ENCODE measurements around the gene PCGF6. TPM values are rescaled to one million over a fixed set of nuclear protein-coding genes. Genes with fewer than 3 reads are reported as not detected.
A peak's percentile ranks its signal among the peaks of the same experiment; 100 is the strongest.

PCGF6 gene
- total RNA-seq, 1 donor from 2014 or later = 11.1 TPM

DNA sequence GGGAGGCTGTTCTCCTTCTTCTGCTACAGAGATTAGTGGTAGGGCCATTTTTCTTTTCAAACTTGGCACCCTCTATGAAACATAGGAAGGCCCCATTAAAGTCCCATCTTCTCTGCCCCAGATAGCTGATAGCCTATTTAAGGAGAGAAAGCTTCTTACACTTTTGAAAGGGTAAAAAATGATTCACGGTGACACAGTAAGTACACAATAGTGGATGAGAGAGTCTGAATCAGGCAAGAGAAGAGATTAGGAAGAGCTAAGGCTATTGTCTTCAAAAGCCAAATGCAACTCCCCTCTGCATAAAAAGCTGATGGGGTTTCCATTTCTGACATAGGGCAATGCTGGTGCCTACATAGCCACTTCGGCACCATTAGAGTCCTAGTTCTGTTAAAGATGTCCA is 70.4 kb downstream of the PCGF6 start:
- TF ChIP-seq CTCF (IDR thresholded peaks at IDR 0.05; ENCODE audit: insufficient read depth, low read length, severe bottlenecking) = no peak
- FAIRE-seq (no peak), DNase-seq (ENCODE audit: low read depth) (no peak)
- Histone ChIP-seq H3K4me3 (ENCODE audit: low read depth, low read length) (no peak overlapping the region), H3K27me3 (ENCODE audit: control insufficient read depth, insufficient read depth, low read length) (peaks cover 33% of the 10 kb centered on the region), H3K36me3 (ENCODE audit: control insufficient read depth, insufficient read depth, low read length) (no peaks in the 10 kb centered on the region)

DNA sequence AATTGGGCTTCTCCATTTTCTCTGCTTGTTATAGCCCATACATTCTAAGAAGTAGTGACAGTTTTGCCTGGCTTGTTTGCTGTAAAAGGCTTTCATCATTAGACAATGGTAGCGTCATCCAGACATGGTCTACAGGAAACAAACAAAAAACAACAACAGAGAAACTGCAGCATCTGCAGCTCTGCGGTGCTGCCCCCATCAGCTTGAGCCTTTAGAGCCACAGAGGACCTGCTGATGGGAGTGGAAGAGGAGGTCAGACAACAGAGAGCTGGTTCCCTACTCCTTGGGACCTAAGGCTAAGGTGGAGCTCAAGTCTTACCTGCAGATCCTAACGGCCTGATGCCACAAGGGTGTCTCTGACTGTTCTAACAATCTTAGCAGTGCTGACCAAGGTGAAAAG is 70.9 kb downstream of the PCGF6 start:
- TF ChIP-seq CTCF (IDR thresholded peaks at IDR 0.05; ENCODE audit: insufficient read depth, low read length, severe bottlenecking) = no peak
- H3K27me3 ChIP-seq (ENCODE audit: control insufficient read depth, insufficient read depth, low read length) = peaks cover 36% of the 10 kb centered on the region
- no peak overlapping the region for H3K4me3 ChIP-seq (ENCODE audit: low read depth, low read length)
- DNase-seq (ENCODE audit: low read depth) = no peak
- H3K36me3 ChIP-seq (ENCODE audit: control insufficient read depth, insufficient read depth, low read length) = no peaks in the 10 kb centered on the region
- no peak for FAIRE-seq

GRCh38 chr10:103278862-103279298 is 72.1 kb downstream of the PCGF6 start:
- TF ChIP-seq CTCF (IDR thresholded peaks at IDR 0.05; ENCODE audit: insufficient read depth, low read length, severe bottlenecking) = no peak
- DNase-seq (ENCODE audit: low read depth) (peak; percentile 28), FAIRE-seq (peak; percentile 64)
- Histone ChIP-seq H3K36me3 (ENCODE audit: control insufficient read depth, insufficient read depth, low read length) (no peaks in the 10 kb centered on the region), H3K27me3 (ENCODE audit: control insufficient read depth, insufficient read depth, low read length) (peaks cover 36% of the 10 kb centered on the region), H3K4me3 (ENCODE audit: low read depth, low read length) (no peak overlapping the region)

DNA sequence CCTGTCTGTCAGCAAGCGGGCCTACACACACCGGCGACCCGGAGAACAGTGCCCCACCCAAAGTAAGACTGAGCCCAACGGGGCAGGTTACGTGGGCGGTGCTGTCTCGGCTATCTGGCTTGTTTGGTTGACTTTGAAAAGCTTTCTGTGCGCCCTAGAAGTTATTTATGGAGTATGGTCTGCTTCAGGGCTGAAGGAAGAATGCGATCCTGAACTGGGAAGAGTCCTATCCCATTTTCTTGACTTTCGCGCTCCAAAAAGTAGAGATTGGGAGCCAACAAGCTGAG is 72.5 kb downstream of the PCGF6 start:
- FAIRE-seq (no peak), DNase-seq (ENCODE audit: low read depth) (no peak)
- Histone ChIP-seq H3K4me3 (ENCODE audit: low read depth, low read length) (no peak overlapping the region), H3K36me3 (ENCODE audit: control insufficient read depth, insufficient read depth, low read length) (no peaks in the 10 kb centered on the region), H3K27me3 (ENCODE audit: control insufficient read depth, insufficient read depth, low read length) (peaks cover 36% of the 10 kb centered on the region)
- no peak for TF ChIP-seq CTCF (IDR thresholded peaks at IDR 0.05; ENCODE audit: insufficient read depth, low read length, severe bottlenecking)

- no peak overlapping the region for H3K4me3 ChIP-seq (ENCODE audit: low read depth, low read length)
- TF ChIP-seq CTCF (IDR thresholded peaks at IDR 0.05; ENCODE audit: insufficient read depth, low read length, severe bottlenecking) = no peak
- FAIRE-seq = no peak
- H3K36me3 ChIP-seq (ENCODE audit: control insufficient read depth, insufficient read depth, low read length) = no peaks in the 10 kb centered on the region
- DNase-seq (ENCODE audit: low read depth) = no peak
- H3K27me3 ChIP-seq (ENCODE audit: control insufficient read depth, insufficient read depth, low read length) = peaks cover 36% of the 10 kb centered on the region
Measured at GRCh38 chr10:103277713-103278536, 73.0 kb downstream of the PCGF6 start.
